ENCODE measurements around the gene ADISSP. TPM values are rescaled to one million over a fixed set of nuclear protein-coding genes. Genes with fewer than 3 reads are reported as not detected.

ADISSP gene
- total and polyA plus RNA-seq, 2 experiments from 2014 or later = 86.6 to 126 TPM

GRCh38 chr20:3783068-3783489, 15.5 kb upstream of the ADISSP start:
- H3K4me1 ChIP-seq (ENCODE audit: insufficient read depth) = peaks cover 13% of the 10 kb centered on the region; the same call in 1 of the 2 replicates
- H3K4me3 Mint-ChIP-seq = no peak overlapping the region; the same call in 2 of the 3 replicates
- ATAC-seq = no peak

More at GRCh38 chr20:3783068-3783489, 15.5 kb upstream of the ADISSP start:
- peaks cover 30% of the 10 kb centered on the region for H3K4me1 Mint-ChIP-seq
- peaks cover 25% of the 10 kb centered on the region for H4K20me1 ChIP-seq (replicated peaks; ENCODE audit: insufficient read depth)
- no peaks in the 10 kb centered on the region for H3K9me3 Mint-ChIP-seq
- no peak overlapping the region for H3K27ac Mint-ChIP-seq
- H2AFZ ChIP-seq = no peak overlapping the region
- peaks cover 7% of the 10 kb centered on the region; the same call in 1 of the 2 replicates for H3F3A ChIP-seq (replicated peaks; ENCODE audit: low read depth)
- peaks cover 6% of the 10 kb centered on the region for H3K36me3 Mint-ChIP-seq (ENCODE audit: low read depth)
- TF ChIP-seq ZNF462 (CRISPR knock-in tag; IDR thresholded peaks at IDR 0.05) = no peak
- TF ChIP-seq ZNF114 (CRISPR knock-in tag; IDR thresholded peaks at IDR 0.05) = no peak
- no peak for TF ChIP-seq EZH2phosphoT487 (IDR thresholded peaks at IDR 0.05; ENCODE audit: unreplicated experiment)
- H3K79me2 ChIP-seq (replicated peaks; ENCODE audit: insufficient read depth) = no peaks in the 10 kb centered on the region; the same call in 1 of the 2 replicates
- no peak overlapping the region for H3K4me2 ChIP-seq
- no peak overlapping the region for H3K27ac ChIP-seq (ENCODE audit: low read depth)
- H3K9me2 ChIP-seq (ENCODE audit: insufficient read depth) = no peaks in the 10 kb centered on the region
- DNase-seq (ENCODE audit: low spot score) = no peak
- H3K27me3 ChIP-seq (ENCODE audit: insufficient read depth) = peaks cover 48% of the 10 kb centered on the region
- no peaks in the 10 kb centered on the region for H3K36me3 ChIP-seq (ENCODE audit: insufficient read depth)
- H3K27me3 Mint-ChIP-seq (ENCODE audit: insufficient read depth, low read depth, poor library complexity) = peaks cover 27% of the 10 kb centered on the region
- no peak overlapping the region for H3K4me3 ChIP-seq

All from GM23338 (cell line).